Left ventricle myocardium inferior (tissue), 1 donor: ENCODE data around the gene STRAP. TPM values are rescaled to one million over a fixed set of nuclear protein-coding genes. Genes with fewer than 3 reads are reported as not detected.
"Not testable (repeated sequence)": the region's sequence is repeated elsewhere in the genome, so short reads cannot be mapped to it uniquely, and the experiment has no call there.

Experiments used
- DNase-seq: peaks from one replicate; pipeline ENCODE4 v3.0.0-alpha.2; 2020
- H3K27ac ChIP-seq: fragments of 200-600 bp; replicated peaks from 2 replicates; pipeline ENCODE4 v1.8.0; 2021
- H3K27me3 ChIP-seq: fragments of 200-600 bp; 2 replicates; pipeline ENCODE4 v1.8.0; 2021; ENCODE audit warnings: low read depth
- H3K36me3 ChIP-seq: fragments of 200-600 bp; 2 replicates; pipeline ENCODE4 v1.8.0; 2021
- H3K4me1 ChIP-seq: fragments of 200-600 bp; 2 replicates; pipeline ENCODE4 v1.8.0; 2021
- H3K4me3 ChIP-seq: fragments of 200-600 bp; 2 replicates; pipeline ENCODE4 v1.8.0; 2021; ENCODE audit warnings: mild to moderate bottlenecking, moderate library complexity
- H3K9me3 ChIP-seq: fragments of 200-600 bp; replicated peaks from 2 replicates; pipeline ENCODE4 v1.8.0; 2021
- intact Hi-C: fragments of 100-400 bp; cut with micrococcal nuclease; formaldehyde crosslinking; loops from one replicate; pipeline ENCODE4 v1.11.0; 2022
- total RNA-seq: library from RNA; stranded (reverse); fragmentation: NEBNext Ultra II Directional; extraction: Animal tissue kit (Norgen Biotek cat#: 25700); gene quantifications from one replicate; pipeline ENCODE4 v1.2.1, GENCODE V29; 2021
- TF ChIP-seq, protein P1 (sequence below): fragments of 200-600 bp; IDR thresholded peaks from 2 replicates; pipeline ENCODE4 v1.8.0; 2021; ENCODE audit warnings: antibody characterized with exemption, mild to moderate bottlenecking, borderline replicate concordance
- donor health status: DM: no; HTN: yes; CAD: no; lungs with severe emphysema.

Gene STRAP
- total RNA-seq, 1 donor from 2014 or later, result 130 TPM

DNA sequence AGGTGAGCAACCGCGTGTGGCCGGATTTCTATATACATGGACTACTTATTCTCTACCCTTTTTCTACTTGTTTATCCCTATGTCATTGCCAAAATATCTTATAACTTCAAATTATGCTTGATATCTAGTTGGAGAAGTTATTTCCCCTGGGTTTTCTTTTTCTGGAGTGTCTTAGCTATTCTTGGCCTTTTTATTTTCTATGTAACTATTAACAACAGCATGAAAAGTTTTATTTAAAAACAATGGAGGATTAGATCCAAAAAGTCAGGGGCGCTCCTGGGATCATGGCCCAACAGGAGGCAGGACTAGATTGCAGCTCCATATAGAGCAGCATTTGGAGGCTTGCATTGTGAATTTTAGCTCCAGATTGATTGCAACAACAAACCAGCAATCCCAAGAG, 8.6 kb upstream of the STRAP start:
- Histone ChIP-seq H3K27ac (no peak overlapping the region), H3K9me3 (no peaks in the 10 kb centered on the region), H3K27me3 (no peaks in the 10 kb centered on the region), H3K4me3 (no peak overlapping the region), H3K4me1 (no peaks in the 10 kb centered on the region), H3K36me3 (no peaks in the 10 kb centered on the region)
- no peak for DNase-seq
- intact Hi-C loops, result no loop called here
- TF ChIP-seq, protein P1, sequence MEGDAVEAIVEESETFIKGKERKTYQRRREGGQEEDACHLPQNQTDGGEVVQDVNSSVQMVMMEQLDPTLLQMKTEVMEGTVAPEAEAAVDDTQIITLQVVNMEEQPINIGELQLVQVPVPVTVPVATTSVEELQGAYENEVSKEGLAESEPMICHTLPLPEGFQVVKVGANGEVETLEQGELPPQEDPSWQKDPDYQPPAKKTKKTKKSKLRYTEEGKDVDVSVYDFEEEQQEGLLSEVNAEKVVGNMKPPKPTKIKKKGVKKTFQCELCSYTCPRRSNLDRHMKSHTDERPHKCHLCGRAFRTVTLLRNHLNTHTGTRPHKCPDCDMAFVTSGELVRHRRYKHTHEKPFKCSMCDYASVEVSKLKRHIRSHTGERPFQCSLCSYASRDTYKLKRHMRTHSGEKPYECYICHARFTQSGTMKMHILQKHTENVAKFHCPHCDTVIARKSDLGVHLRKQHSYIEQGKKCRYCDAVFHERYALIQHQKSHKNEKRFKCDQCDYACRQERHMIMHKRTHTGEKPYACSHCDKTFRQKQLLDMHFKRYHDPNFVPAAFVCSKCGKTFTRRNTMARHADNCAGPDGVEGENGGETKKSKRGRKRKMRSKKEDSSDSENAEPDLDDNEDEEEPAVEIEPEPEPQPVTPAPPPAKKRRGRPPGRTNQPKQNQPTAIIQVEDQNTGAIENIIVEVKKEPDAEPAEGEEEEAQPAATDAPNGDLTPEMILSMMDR, result no peak

DNA sequence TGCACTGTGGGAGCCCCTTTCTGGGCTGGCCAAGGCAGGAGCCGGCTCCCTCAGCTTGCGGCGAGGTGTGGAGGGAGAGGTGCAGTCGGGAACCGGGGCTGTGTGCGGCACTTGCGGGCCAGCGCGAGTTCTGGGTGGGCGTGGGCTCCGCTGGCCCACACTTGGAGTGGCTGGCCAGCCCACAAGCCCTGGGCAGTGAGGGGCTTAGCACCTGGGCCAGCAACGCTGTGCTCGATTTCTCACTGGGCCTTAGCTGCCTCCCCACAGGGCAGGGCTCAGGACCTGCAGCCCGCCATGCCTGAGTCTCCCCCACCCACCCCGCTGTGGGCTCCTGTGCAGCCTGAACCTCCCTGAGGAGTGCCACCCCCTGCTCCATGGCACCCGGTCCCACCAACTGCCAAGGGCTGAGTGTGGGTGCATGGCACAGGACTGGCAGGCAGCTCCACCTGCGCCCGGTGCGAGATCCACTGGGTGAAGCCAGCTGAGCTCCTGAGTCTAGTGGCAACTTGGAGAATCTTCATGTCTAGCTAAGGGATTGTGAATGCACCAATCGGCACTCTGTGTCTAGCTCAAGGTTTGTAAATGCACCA, 7.5 kb upstream of the STRAP start:
- H3K9me3 ChIP-seq, DNase-seq, H3K36me3 ChIP-seq, H3K4me3 ChIP-seq, H3K27me3 ChIP-seq, H3K4me1 ChIP-seq, intact Hi-C loops, H3K27ac ChIP-seq: not testable (repeated sequence)

DNA sequence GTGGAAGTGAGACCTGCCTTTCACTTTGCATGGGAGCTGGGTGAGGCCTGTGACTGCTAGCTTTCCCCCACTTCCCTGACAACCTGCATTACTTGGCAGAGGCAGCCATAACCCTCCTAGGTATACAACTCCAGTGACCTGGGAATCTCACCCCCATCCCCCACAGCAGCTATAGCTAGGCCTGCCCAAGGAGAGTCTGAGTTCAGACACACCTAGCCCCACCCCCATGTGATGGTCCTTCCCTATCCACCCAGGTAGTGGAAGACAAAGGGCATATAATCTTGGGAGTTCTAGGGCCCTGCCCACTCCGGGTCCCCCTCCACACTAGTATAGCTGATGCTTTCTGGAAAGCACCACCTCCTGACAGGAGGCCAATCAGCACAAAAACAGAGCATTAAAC, 6.3 kb upstream of the STRAP start:
- Histone ChIP-seq H3K27ac (no peak overlapping the region), H3K4me1 (no peaks in the 10 kb centered on the region), H3K36me3 (no peaks in the 10 kb centered on the region), H3K9me3 (no peaks in the 10 kb centered on the region), H3K4me3 (no peak overlapping the region), H3K27me3 (no peaks in the 10 kb centered on the region)
- TF ChIP-seq, protein P1, result no peak
- no peak for DNase-seq
- intact Hi-C loops, result no loop called here

DNA sequence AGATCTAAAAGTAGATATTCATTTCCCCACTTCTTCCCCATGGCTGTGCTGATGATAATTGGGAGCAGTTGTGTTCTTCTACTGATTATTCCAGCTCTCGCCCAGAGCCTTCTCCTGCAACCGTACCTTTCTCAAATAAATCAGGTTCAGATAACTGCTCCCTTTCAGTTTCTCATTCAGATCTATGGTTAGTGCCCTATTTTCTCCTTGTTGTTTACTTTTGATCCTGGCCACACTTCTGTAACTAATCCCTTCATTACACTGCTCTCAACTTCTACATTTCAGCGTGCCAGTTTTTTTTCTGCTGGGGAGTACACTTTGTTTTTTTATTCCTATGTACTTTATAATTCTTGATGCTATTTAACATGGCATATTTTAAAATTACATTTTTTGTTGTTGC, 2.8 kb upstream of the STRAP start:
- H3K9me3 ChIP-seq, result no peaks in the 10 kb centered on the region
- no peak overlapping the region for H3K27ac ChIP-seq
- no peak for DNase-seq
- H3K36me3 ChIP-seq, result peaks cover 4% of the 10 kb centered on the region
- H3K27me3 ChIP-seq, result no peaks in the 10 kb centered on the region
- TF ChIP-seq, protein P1, result no peak
- intact Hi-C loops, result no loop called here
- no peak overlapping the region for H3K4me3 ChIP-seq
- H3K4me1 ChIP-seq, result peaks cover 31% of the 10 kb centered on the region

DNA sequence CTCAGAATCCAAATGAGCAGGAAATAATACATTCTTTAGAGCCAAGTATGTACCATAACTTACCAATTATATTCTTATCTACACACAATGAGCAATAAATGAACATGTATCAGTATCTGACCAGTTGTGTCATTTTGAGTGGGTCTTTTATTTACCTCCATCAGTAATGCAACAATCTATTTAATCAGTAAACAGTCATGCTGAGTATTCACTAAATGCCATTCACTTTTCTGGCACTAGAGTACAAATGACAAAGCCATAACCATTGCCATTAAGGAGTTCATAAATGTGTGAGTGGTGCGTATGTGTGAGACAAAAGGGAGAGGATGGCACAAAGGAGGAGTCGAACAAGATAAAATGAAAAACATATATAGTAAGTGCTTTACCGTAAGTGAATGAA, 1.5 kb upstream of the STRAP start:
- intact Hi-C loops, result no loop called here
- H3K9me3 ChIP-seq, result no peaks in the 10 kb centered on the region
- no peak overlapping the region for H3K27ac ChIP-seq
- H3K36me3 ChIP-seq, result peaks cover 10% of the 10 kb centered on the region
- TF ChIP-seq, protein P1, result no peak
- DNase-seq, result no peak
- no peaks in the 10 kb centered on the region for H3K27me3 ChIP-seq
- no peak overlapping the region for H3K4me3 ChIP-seq
- H3K4me1 ChIP-seq, result peaks cover 44% of the 10 kb centered on the region

DNA sequence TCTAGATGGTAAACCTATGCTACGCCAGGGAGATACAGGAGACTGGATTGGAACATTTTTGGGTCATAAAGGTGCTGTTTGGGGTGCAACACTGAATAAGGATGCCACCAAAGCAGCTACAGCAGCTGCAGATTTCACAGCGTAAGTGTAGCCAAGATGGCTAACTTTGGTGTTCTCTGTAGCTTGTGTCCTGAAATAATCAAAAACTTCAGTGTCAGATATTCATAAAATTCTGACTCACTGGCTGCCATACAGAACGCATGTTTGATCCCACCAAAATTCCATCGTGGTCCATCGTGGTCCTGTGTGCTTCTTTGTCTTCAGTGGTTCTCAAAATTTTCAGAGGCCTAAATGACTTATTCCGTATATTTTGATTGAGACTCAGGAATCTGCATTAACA, 1.3 kb downstream of the STRAP start:
- TF ChIP-seq, protein P1, result no peak
- intact Hi-C loops, result no loop called here
- DNase-seq, result no peak
- peaks cover 72% of the 10 kb centered on the region for H3K4me1 ChIP-seq
- H3K9me3 ChIP-seq, result no peaks in the 10 kb centered on the region
- no peaks in the 10 kb centered on the region for H3K27me3 ChIP-seq
- H3K27ac ChIP-seq, result peak overlapping the region; percentile 98
- H3K36me3 ChIP-seq, result peaks cover 10% of the 10 kb centered on the region
- peak overlapping the region; percentile 89 for H3K4me3 ChIP-seq
